ENCODE results near the gene ZNF366.

- TF ChIP-seq CTCF (IDR thresholded peaks at IDR 0.05) (no peak), POLR2A (IDR thresholded peaks at IDR 0.05) (no peak)
Measured at GRCh38 chr5:72436796-72437471, 70.3 kb downstream of the ZNF366 start.

Data from right lobe of liver (tissue), 4 donors.